AG08395 (cell line): ENCODE measurements around the gene PYY.

Experiments
- DNase-seq: peaks from one replicate; pipeline ENCODE4 v3.0.0; 2012; ENCODE audit warnings: mixed read lengths, low spot score

PYY gene

GRCh38 chr17:43914451-43914850 lies 39.3 kb downstream of the PYY start:
- DNase-seq: no peak

- no peak for DNase-seq
Measured at GRCh38 chr17:43913584-43913983, 40.2 kb downstream of the PYY start.

DNA sequence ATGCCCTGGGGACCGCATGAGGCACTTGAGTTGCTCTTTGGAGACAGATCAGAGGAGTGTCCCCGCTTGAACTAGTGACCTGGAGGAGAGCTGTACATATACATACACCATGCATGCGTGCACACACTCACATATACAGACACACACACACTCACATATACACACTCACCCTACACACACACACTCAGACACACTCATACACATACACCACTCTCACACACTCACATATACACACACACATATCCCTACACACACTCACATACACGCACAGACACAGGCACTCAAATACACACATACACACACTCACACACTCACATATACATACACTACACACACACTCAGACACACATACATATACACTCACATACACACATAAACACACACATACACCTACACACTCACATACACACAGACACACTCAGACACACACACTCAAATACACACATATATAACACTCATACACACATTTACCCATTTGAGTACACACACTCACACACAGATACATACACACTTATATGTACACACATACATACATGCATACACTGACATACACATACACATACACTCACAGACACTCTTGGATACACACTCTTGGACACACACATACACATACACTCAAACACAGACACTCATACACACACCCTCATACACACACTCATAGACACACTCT lies 41.0 kb downstream of the PYY start:
- DNase-seq: no peak

- DNase-seq: no peak
Measured at GRCh38 chr17:43911904-43912303, 41.8 kb downstream of the PYY start.

DNA sequence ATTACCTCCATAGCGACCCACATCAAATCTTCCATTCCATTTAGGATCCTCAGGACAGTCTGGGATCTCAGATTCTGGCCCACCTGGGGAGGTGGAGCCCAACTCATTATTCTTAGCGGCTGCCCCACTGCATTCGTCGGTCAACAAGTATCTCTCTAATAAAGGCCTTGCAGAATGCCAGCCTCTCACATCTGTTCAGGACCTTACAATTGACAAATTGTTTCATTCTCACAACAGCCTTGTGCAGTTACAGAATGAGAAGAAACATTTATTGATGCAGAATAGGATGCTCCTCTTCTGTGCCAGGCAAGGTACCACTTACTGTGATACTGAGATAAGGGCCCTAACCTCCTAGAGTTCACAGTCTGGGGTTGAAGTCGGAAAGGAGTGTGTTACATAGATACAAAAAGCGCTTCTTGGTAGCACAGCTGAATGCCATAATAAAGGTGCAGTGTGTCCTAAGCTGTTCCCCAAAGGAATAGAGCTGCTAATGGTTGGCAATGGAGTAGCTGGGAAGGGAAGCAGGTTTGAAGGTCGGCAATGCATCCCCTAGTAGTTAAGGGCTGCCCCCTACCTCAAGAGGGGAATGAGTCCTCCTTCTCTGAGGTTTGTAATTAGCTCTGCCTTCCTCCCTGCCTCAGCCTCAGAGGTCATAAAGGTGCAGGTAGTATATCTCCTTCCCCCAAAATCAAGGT lies 44.1 kb downstream of the PYY start:
- DNase-seq: no peak

GRCh38 chr17:43907998-43908721 lies 45.6 kb downstream of the PYY start:
- DNase-seq: peak; percentile 92

DNA sequence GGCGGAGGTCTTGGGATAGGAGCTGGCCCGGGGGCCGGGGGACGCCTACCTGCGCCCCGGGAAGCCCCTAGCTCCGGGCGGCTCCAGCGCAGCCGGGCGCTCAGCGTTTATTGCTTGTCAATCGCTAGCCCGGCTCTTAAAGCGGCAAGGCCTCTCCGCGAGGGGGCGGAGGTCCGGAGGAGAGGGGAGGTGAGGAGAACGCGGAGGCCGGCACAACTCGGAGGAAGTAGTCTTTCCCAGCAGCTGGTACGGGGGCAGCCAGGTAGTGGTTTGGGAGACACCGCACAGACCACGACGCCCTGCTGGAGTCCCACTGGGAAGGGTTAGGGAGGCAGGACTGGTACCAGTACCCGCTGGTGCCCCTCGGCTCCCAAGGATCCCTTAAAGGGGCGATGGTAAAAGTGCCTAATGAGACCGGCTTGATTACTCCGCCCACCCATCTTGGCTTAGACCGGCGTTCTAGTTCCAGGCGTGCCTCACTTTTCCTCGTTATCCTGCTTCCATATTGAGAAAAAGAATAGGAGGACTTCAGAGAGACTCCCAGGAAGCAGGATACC lies 46.2 kb downstream of the PYY start, which contains the start of gene MPP2:
Gene MPP2 (minus strand): TSS at position 112 of the 557 bp plus-strand sequence. CDS start 3,076 bp downstream, outside the sequence.
- DNase-seq: peak; percentile 76

DNA sequence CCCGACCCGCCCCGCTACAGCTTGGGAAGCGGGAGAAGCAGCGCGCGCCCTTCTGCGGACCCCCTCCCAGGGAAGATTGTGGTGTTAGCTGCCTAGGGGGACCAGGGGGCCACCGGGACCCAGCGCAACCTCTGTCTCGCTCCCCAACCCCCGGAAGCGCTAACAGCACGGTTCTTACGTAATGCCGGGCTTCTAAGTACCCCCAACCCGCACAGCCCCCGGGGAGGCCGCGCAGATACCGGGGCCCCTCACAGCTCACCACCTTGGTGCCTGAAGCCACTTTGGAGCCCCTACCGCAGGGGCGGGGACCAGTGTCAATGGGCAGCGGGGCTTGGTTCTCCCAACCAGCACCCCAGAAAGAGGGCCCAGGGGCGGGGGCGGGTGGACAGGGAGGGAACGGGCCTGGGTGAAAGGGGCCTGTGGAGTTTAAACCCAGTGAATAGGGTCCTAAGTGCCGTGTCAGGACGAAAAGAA lies 46.8 kb downstream of the PYY start:
- no peak for DNase-seq

GRCh38 chr17:43905985-43906852 lies 47.5 kb downstream of the PYY start:
- DNase-seq: peak; percentile 67

DNA sequence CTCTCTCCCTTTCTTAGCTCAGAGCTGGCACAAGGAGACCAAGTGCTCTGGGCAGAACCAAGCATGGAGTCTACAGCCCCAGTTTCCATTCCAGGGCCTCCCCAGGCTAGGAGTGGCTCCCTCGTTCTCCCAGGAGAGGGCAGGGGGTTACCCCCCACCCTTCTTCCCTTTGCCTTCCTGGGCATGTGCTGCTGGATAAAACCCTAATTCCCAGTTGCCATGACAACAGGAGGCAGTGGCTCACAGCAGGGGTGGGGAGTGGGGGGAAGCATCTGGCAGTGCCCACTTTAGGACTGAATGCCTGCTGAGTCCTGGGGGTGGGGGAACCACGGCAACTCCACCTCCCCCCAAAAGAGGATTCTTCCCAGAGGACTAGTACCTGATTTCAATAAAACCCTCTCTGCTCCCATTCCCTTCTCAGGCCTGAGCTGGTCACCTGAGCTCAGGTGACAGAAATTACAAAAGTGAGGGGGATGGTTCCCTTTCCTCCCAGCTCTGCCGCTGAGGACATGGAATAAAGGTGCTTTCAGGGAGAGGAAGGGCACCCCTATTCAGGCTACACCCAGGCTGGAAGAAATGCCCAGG lies 48.2 kb downstream of the PYY start:
- DNase-seq: no peak
